Measurements from ENCODE around the gene PRRT3. TPM values are rescaled to one million over a fixed set of nuclear protein-coding genes. Genes with fewer than 3 reads are reported as not detected.

Gene PRRT3
- total and polyA plus RNA-seq, 2 of the 13 experiments (the other 11 are each of a cell fraction or from before 2014, with no cell fraction given), result 0.22 to 0.44 TPM

GRCh38 chr3:9932843-9933560 is 19.2 kb downstream of the PRRT3 start (continued):
- TF ChIP-seq ZSCAN5A (CRISPR knock-in tag; IDR thresholded peaks at IDR 0.05; ENCODE audit: borderline replicate concordance) (no peak), ZBTB34 (CRISPR knock-in tag; IDR thresholded peaks at IDR 0.05) (no peak), ATF1 (CRISPR knock-in tag; IDR thresholded peaks at IDR 0.05) (no peak), RXRB (CRISPR knock-in tag; IDR thresholded peaks at IDR 0.05; ENCODE audit: borderline replicate concordance) (no peak), ADNP (CRISPR knock-in tag; IDR thresholded peaks at IDR 0.05) (no peak), MXD3 (CRISPR knock-in tag; IDR thresholded peaks at IDR 0.05) (peak; percentile 79), STAT5B (CRISPR knock-in tag; IDR thresholded peaks at IDR 0.05) (0 out of 2 replicates have a peak, but pooled peaks have one; percentile 18), NKX3-1 (CRISPR knock-in tag; IDR thresholded peaks at IDR 0.05) (peak; percentile 17; the same call in 1 of the 2 replicates), ZFX (CRISPR knock-in tag; IDR thresholded peaks at IDR 0.05; ENCODE audit: low read depth) (peak; percentile 57), PLRG1 (conservative IDR thresholded peaks at IDR 0.05) (no peak), RBM22 (optimal IDR thresholded peaks at IDR 0.05; ENCODE audit: low read length) (no peak), ZNF557 (CRISPR knock-in tag; IDR thresholded peaks at IDR 0.05) (peak; percentile 42; the same call in 1 of the 2 replicates), ZNF761 (CRISPR knock-in tag; conservative IDR thresholded peaks at IDR 0.05) (0 out of 2 replicates have a peak, but pooled peaks have one; percentile 47), FOSL1 (CRISPR knock-in tag; IDR thresholded peaks at IDR 0.05; ENCODE audit: borderline replicate concordance) (no peak; the same call in 1 of the 2 replicates), NR2F1 (CRISPR knock-in tag; IDR thresholded peaks at IDR 0.05) (no peak), HNF4A (CRISPR knock-in tag; IDR thresholded peaks at IDR 0.05) (0 out of 2 replicates have a peak, but pooled peaks have one; percentile 5), ZBTB14 (CRISPR knock-in tag; IDR thresholded peaks at IDR 0.05) (peak; percentile 70), ZNF572 (CRISPR knock-in tag; IDR thresholded peaks at IDR 0.05) (peak; percentile 88), FOXJ3 (CRISPR knock-in tag; IDR thresholded peaks at IDR 0.05; ENCODE audit: borderline replicate concordance) (peak; percentile 12; the same call in 1 of the 2 replicates), NFKB2 (CRISPR knock-in tag; IDR thresholded peaks at IDR 0.05; ENCODE audit: borderline replicate concordance) (no peak), SCMH1 (CRISPR knock-in tag; IDR thresholded peaks at IDR 0.05; ENCODE audit: borderline replicate concordance) (no peak), IRF9 (CRISPR knock-in tag; IDR thresholded peaks at IDR 0.05; ENCODE audit: borderline replicate concordance) (peak; percentile 44; the same call in 1 of the 2 replicates), FOSL2 (CRISPR knock-in tag; IDR thresholded peaks at IDR 0.05) (0 out of 2 replicates have a peak, but pooled peaks have one; percentile 24)

Data from HepG2 (cell line).